Mucosa of descending colon (tissue), 3 donors: ENCODE data around the gene ZNF786. TPM values are rescaled to one million over a fixed set of nuclear protein-coding genes. Genes with fewer than 3 reads are reported as not detected.
A peak's percentile ranks its signal among the peaks of the same experiment; 100 is the strongest.
"Not testable (repeated sequence)": the region's sequence is repeated elsewhere in the genome, so short reads cannot be mapped to it uniquely, and the experiment has no call there.

Experiments used
- ATAC-seq: fragments of 200-7000 bp; cut with Tn5 transposase; one replicate; pipeline ENCODE4 v1.9.1; 2020; ENCODE audit warnings: mild to moderate bottlenecking, moderate library complexity
- DNase-seq, 3 donors: peaks; one replicate each; pipeline ENCODE4 v3.0.0-alpha.2; 2020
- H3K36me3 ChIP-seq: fragments of 200-600 bp; one replicate; pipeline ENCODE4 v1.8.0; 2021; ENCODE audit warnings: low read depth, mild to moderate bottlenecking
- H3K4me1 ChIP-seq: fragments of 200-600 bp; one replicate; pipeline ENCODE4 v1.8.0; 2021; ENCODE audit warnings: low read depth, mild to moderate bottlenecking
- H3K4me3 ChIP-seq: fragments of 200-600 bp; one replicate; pipeline ENCODE4 v1.8.0; 2021; ENCODE audit warnings: mild to moderate bottlenecking
- H3K9me3 ChIP-seq: fragments of 200-600 bp; one replicate; pipeline ENCODE4 v1.8.0; 2021; ENCODE audit warnings: mild to moderate bottlenecking
- intact Hi-C, 2 donors: fragments of 100-400 bp; cut with DNase I in 1 of 2; cut with micrococcal nuclease in 1 of 2; formaldehyde crosslinking; loops; one replicate each; pipeline versions ENCODE4 v1.11.0 to v1.11.1; 2022; cut with DNase I, micrococcal nuclease
- total RNA-seq, 3 donors: library from RNA; stranded (reverse); fragmentation: NEBNext Ultra II Directional in 2 of 3; extraction: Animal tissue kit (Norgen Biotek cat#: 25700) in 2 of 3; gene quantifications; one replicate each; pipeline versions ENCODE4 v1.2.1 to v1.2.4, GENCODE V29; 2021 to 2023
- TF ChIP-seq, protein P1 (sequence below): fragments of 200-600 bp; IDR thresholded peaks from one replicate; pipeline ENCODE4 v1.8.0; 2022; ENCODE audit warnings: antibody characterized with exemption, mild to moderate bottlenecking
- donor health status: DM: no; HTN: no; CAD: no; lungs with moderate emphysema.
- donor health status: DM: no; HTN: no; CAD: no.
- donor health status: DM: no; HTN: yes; CAD: no.

Gene ZNF786
- total RNA-seq, 3 donors from 2014 or later, result 4.0 to 7.1 (median 5.0) TPM

DNA sequence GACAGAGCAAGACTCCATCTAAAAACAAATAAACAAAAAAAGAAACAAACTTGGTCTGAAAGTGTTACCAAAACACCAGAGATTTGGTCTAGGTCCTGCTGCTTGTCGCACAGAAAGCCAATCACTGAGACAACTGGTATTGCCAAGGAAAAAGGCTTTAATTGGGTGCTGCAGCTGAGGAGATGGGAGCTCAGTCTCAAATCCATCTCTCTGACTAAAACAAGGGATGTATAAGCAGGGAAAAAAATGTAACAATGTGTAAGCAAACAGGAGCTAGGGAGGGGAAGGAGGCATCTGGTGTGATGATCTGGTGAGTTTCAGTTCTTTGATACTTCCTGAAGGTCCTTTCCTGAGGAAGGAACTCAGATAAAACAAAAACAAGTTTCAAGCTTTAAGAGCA, 53.8 kb downstream of the ZNF786 start:
- Histone ChIP-seq H3K9me3 (peaks cover 9% of the 10 kb centered on the region), H3K4me3 (no peak overlapping the region), H3K4me1 (no peaks in the 10 kb centered on the region), H3K36me3 (no peaks in the 10 kb centered on the region)
- intact Hi-C loops, result no loop called here
- DNase-seq (no peak), ATAC-seq (no peak)
- TF ChIP-seq, protein P1, sequence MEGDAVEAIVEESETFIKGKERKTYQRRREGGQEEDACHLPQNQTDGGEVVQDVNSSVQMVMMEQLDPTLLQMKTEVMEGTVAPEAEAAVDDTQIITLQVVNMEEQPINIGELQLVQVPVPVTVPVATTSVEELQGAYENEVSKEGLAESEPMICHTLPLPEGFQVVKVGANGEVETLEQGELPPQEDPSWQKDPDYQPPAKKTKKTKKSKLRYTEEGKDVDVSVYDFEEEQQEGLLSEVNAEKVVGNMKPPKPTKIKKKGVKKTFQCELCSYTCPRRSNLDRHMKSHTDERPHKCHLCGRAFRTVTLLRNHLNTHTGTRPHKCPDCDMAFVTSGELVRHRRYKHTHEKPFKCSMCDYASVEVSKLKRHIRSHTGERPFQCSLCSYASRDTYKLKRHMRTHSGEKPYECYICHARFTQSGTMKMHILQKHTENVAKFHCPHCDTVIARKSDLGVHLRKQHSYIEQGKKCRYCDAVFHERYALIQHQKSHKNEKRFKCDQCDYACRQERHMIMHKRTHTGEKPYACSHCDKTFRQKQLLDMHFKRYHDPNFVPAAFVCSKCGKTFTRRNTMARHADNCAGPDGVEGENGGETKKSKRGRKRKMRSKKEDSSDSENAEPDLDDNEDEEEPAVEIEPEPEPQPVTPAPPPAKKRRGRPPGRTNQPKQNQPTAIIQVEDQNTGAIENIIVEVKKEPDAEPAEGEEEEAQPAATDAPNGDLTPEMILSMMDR, result no peak

DNA sequence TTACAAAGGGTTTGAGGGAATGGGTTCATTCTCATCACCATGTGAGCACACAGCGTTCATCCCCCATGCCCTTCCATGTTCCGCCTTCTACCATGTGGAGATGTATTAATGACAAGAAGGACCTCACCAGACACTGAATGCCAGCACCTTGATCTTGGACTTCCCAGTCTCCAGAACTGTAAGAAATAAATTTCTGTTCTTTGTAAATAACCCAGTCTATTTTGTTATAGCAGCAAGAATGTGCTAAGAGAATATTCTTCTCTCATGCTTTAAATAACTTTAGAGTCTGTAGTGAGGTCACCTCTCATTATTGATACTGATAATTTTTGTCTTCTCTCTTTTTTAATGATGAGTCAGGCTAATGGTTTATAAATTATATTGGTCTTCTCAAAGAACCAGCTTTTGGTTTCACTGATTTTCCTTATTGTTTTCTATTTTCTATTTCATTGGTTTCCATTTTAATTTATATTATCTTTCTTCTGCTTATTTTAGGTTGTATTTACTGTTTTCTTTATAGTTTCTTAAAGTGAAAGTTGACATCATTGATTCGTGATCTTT, 59.1 kb downstream of the ZNF786 start:
- TF ChIP-seq, protein P1, result no peak
- Histone ChIP-seq H3K4me3 (no peak overlapping the region), H3K4me1 (peaks cover 10% of the 10 kb centered on the region), H3K36me3 (no peaks in the 10 kb centered on the region), H3K9me3 (peaks cover 3% of the 10 kb centered on the region)
- DNase-seq, result no peak
- no peak for ATAC-seq
- intact Hi-C loops, result no loop called here

DNA sequence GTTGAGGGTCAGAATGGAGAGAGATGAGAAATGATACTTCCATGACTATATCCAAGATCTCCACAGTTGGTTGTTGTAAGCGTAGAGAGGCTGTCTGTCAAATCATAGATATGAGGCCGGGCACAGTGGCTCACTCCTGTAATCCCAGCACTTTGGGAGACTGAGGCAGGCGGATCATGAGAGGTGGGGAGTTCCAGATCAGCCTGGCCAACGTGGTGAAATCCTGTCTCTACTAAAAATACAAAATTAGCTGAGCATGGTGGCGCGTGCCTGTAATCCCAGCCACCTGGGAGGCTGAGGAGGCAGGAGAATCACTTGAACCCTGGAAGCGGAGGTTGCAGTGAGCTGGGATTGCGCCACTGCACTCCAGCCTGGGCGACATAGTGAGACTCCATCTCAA, 60.1 kb downstream of the ZNF786 start:
- H3K4me3 ChIP-seq, H3K36me3 ChIP-seq, intact Hi-C loops, DNase-seq, H3K9me3 ChIP-seq, ATAC-seq: not testable (repeated sequence)
- H3K4me1 ChIP-seq, result peaks cover 10% of the 10 kb centered on the region

DNA sequence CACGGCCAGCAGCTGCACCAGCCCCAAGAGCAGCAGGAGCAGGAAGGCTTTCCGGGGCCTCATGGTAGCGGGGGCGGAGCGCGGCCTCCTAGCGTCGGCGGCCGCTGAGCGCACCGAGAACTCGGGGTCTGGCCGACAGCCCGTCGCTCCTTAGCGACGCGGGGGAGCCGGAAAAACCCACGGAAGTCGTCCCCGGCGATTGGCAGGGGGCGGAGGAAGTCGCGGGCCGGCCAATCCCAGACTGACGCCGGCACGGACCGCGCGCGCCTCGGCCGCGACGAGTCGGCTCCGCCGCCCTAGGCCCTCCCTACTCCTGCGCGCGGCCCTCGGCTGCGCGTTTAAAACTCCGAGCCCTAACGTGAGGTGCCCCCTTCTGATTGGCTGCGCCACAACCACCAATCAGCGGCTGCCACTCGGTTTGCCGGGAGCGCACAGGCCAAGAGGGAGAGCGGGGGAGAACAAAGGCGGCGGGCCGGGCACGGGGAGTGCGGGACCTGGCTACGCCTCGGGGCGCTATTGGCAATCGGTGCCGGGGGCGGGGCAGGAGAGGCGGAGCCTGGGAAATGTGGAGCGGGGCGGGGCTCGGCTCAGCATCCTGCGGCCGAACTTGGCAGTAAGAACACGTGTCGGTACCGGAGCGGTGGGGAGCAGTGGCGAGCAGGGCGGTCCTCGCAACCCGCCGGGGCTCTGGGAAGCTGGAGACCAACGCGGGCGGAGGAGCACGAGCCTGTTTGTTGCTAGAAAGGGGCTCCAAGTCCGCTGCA, 62.0 kb downstream of the ZNF786 start, which contains the start of gene PDIA4:
Gene PDIA4, minus strand, starts transcription at position 160 of the 764 bp plus-strand sequence. Its CDS starts 97 bp downstream, at position 63.
- H3K9me3 ChIP-seq, result no peaks in the 10 kb centered on the region
- ATAC-seq, result peak; percentile 94
- H3K4me3 ChIP-seq, result peak within 1 kb of the TSS; percentile 91
- peaks cover 10% of the 10 kb centered on the region for H3K4me1 ChIP-seq
- intact Hi-C loops, result no loop called here
- TF ChIP-seq, protein P1, result no peak
- no peaks in the 10 kb centered on the region for H3K36me3 ChIP-seq
- DNase-seq, result peak; percentile 99 to 100 (median 100)

DNA sequence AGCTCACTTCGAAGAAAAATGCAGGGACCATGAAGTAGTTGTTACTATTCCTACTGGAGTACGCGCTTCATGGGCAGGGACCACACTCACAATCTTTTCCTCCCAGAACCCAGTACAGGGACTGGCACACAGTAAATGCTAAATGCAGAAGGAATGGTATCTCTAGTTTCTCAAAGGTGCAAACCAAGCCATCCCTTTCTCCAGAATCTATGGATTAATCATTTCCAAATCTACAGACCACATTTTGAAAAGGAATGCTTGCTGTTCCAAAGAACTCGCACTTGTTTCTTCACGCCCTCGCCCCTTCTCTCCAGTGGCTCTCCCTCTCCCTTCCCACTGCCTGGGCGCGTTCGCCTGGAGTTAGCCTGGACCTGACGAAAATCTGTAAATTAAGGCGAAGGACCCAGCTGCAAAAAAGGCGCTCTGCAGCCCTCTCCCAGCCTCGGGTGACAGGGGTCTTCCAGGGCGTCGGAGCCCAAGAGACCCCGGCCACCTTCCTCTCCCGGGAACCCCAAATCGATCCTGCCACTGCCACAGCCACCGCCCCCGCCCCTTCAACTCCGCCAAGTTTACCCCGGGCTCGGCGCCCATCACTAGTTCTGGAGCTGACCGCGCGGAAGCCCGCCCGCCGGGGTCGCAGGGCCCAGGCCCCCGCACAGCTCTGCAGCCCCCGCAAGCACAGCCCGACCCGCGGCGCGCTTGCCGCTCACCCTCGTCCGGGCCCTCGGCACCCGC, 62.7 kb downstream of the ZNF786 start:
- ATAC-seq (no peak), DNase-seq (no peak)
- Histone ChIP-seq H3K36me3 (no peaks in the 10 kb centered on the region), H3K9me3 (no peaks in the 10 kb centered on the region), H3K4me3 (peak overlapping the region; percentile 91), H3K4me1 (peaks cover 10% of the 10 kb centered on the region)
- intact Hi-C loops, result no loop called here
- TF ChIP-seq, protein P1, result no peak

DNA sequence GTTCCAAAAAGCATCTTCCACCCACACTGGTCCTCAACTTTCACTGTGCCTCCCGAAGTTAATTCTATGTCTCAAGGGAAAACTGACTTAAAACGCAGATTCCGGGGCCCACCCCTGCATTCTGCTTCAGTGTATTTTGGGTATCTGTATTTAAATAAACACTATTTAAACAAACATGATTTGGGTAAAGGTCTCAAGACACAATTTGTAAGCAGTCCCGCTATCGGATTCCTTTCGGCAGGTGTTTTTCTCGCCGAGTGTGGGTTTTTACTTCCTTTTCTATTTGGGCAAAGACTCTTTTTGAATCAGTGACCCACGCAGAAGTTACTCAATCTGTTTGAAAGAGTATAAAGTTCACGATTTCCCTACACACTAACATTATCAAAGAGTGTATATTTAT, 63.5 kb downstream of the ZNF786 start:
- intact Hi-C loops, result no loop called here
- H3K36me3 ChIP-seq, result no peaks in the 10 kb centered on the region
- peaks cover 10% of the 10 kb centered on the region for H3K4me1 ChIP-seq
- ATAC-seq (no peak), DNase-seq (peak in 1 of 3 donors; percentile 17)
- H3K4me3 ChIP-seq, result no peak overlapping the region
- TF ChIP-seq, protein P1, result no peak
- H3K9me3 ChIP-seq, result no peaks in the 10 kb centered on the region
